ENCODE data around the gene PHLDB3.

PHLDB3 gene

DNA sequence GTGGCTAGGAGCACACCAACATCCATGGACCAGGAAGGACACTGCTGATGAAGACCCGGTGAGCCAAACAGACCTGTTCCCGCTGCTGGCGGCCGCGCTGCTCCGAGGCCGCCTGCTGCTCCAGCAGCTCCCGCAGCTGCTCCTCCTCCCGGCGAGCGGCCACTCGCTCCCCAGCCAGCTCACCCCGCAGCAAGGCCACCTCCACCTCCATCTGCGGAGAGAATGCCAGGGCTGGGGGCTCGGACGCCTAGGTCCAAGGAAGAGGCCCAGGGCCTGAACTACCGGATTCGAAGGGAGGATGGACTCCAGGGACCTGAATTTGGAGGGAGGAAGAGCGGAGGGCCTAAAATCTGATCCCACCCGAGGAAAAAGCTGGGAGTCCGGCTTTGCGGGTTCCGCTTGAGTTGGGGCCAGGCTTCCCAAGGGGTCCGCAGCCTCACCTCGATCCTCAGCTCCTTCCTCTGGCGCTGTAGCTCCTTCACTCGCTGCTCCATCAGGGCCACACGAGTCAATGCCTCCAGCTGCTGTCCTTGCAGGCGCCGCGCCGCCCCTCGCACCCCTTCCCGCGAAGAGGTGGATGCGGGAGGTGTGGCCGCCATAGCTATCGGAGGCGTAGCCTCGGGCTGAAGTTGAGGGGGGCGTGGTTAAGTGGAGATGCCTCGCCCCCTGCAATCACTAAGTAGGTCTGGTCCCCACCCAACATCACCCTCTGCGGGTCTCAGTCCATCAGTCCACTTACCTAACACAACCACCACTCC lies 2.7 kb downstream of the PHLDB3 start:
- in situ Hi-C loops (cut with HindIII; ENCODE audit: low sequenced_read_pairs): no loop called here

DNA sequence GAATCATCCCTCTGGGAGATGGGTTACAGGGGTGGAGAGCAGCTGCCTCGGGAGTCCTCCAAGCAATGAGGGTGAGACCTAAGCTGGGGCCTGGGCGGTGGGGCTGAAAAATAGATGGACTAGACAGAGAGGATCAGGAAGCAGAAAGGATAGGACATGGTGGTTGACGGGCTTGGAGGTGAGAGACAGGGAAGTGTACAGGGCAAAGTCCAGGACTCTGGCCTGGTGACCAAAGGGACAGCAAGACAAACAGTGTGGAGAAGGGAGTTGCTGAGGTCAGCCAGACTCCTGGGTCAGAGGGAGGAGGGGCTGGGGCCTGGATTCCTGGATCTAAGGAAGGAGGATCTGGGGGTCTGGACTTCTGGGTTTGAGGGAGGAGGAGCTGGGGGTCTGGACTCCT lies 5.5 kb downstream of the PHLDB3 start:
- in situ Hi-C loops (cut with HindIII; ENCODE audit: low sequenced_read_pairs): no loop called here

DNA sequence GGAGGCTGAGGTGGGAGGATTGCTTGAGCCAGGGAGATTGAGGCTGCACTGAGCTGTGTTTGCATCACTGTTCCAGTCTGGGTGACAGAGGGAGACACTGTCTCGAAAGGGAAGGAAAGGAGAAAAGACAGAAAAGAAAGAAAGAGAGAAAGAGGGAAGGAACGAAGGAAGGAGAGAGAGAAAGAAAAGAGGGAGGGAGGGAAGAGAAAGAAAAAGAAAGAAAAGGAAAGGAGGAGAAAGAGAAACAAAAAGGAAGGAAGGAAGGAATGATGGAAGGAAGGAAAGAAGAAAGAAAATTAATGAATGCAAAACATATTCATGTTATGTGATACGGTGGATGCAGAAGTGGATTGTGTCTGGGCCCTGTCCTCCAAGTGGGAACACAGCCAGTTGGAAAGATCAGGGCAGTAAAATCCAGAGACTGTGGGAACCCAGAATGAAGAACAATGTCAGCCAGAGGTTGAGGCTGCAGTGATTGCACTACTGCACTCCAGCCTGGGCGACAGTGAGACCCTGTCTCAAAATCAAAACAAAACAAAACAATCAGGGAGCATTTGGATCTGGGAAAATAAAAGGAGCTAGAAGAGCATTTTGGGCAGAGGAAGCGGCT lies 6.2 kb downstream of the PHLDB3 start:
- in situ Hi-C loops (cut with HindIII; ENCODE audit: low sequenced_read_pairs): no loop called here

DNA sequence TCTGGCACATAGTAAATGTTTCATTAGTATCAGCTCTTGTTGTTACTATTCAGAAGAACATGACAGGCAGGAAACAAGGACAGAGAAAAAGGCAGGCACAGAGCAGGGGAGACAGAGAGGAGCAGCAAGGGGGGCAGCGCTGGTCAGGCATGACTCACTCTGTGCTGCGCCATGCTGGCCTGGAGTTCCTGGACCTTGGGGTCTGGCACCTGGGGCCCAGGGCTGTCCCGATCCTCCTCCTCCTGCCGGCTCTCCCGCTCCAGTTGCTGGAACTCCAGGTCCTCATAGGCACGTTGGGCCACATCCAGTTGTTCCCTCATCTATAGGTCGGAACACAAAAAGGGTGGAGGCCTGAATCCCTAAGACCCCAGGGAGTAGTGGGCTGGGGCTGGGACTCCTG lies 7.6 kb downstream of the PHLDB3 start:
- in situ Hi-C loops (cut with HindIII; ENCODE audit: low sequenced_read_pairs): no loop called here

DNA sequence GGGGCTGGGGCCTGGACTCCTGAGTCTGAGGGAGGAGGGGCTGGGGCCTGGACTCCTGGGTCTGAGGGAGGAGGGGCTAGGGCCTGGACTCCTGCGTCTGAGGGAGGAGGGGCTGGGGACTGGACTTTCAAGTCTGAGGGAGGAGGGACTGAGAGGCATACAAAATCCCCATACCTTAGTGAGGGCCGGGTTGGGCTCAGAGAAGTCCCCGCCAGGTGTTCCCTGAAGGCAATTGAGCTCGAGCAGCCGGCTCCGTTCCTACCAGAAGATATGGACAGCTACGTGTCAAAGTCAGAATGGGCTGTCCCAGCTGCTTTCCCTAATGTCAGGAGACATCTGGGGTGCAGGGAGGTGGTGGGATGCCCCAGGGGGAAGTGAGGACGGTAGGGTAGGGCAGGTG lies 9.5 kb downstream of the PHLDB3 start:
- in situ Hi-C loops (cut with HindIII; ENCODE audit: low sequenced_read_pairs): no loop called here

DNA sequence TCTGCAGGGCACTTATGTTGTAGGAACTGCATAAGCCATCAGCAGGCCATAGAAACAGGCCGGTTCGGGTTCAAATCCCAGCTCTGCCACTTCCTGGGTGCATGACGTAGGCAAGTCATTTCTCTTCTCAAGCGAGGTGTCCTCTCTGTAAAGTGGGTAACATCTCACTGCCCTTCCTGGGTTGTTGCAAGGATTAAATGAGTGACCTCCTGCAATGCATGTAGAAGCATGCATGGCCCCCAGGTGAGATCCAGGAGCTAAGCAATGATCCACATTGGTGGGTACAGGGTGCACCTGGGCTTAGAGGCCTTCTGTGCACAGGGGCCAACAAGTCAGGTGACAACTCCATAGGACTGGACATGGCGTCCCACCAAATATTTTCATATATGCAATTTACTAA lies 13.8 kb downstream of the PHLDB3 start:
- in situ Hi-C loops (cut with HindIII; ENCODE audit: low sequenced_read_pairs): no loop called here

DNA sequence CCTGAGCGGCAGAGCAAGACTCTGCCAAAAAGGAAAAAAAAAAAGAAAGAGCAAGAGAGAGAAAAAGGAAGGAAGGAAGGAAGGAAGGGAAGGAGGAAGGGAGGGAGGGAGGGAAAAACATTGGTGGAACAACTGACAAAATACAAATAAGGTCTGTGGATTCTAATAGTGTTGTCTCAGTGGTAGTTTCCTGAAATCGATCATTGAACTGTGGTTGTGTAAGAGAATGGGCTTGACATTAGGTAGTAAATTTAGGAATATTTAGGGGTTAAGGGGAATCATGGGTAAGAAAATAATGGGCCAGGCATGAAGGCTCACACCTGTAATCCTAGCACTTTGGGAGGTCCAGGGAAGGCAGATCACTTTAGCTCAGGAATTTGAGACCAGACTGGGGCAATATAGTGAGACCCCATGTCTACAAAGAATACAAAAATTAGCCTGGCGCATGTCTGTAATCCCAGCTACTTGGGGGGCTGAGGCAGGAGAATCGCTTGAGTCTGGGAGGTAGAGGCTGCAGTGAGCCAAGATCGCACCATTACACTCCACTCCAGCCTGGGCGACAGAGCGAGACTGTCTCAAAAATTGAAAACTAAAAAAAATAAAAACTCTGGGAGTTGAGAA lies 14.5 kb downstream of the PHLDB3 start:
- in situ Hi-C loops (cut with HindIII; ENCODE audit: low sequenced_read_pairs): no loop called here

DNA sequence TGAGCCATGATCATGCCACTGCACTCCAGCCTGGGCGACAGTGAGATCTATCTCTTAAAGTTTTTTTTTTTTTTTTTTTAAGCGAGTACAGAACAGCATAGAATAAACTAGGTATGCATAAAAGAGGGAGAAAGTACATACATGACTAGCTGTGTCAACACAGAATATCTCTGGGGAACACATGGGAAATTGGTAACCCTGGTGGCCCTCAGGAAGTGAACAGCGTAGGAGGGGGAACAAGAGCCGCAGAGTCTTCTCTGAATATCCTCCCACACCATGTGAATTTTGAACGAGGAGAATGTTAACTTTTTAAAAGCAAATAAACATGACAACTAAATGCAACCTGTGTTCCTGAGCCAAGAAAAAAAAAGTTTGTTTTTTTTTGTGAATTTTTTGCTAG lies 15.2 kb downstream of the PHLDB3 start:
- in situ Hi-C loops (cut with HindIII; ENCODE audit: low sequenced_read_pairs): no loop called here

DNA sequence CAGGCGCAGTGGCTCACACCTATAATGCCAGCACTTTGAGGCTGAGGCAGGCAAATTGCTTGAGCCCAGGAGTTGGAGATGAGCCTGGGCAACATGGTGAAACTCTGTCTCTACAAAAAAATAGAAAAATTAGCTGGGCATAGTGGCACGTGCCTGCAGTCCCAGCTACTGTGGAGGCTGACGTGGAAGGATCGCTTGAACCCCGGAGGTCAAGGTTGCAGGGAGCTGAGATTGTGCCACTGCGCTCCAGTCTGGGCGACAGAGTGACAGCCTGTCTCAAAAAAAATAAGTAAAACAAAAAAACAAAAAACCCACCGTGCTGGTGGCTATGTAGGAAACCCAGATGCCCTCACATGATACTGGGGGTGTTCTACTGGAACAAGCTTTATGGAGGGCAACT lies 16.4 kb downstream of the PHLDB3 start:
- in situ Hi-C loops (cut with HindIII; ENCODE audit: low sequenced_read_pairs): no loop called here

DNA sequence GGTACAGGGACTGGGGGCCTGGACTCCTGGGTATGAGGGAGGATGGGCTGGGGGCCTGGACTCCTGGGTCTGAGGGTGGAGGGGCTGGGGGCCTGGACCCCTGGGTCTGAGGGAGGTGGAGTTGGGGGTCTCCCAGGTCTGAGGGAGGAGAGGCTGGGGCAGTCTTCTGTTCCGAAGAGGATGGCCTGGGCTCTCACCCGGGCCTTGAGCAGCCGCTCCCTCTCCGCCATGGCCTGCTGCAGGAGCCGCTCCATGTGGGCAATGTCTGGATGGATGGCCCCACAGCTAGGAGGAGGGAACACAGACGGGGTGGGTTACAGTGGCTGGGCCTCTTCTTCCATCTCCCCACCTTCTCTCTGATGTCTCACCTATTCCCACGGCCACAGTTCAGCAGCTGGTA lies 18.1 kb downstream of the PHLDB3 start:
- in situ Hi-C loops (cut with HindIII; ENCODE audit: low sequenced_read_pairs): no loop called here

DNA sequence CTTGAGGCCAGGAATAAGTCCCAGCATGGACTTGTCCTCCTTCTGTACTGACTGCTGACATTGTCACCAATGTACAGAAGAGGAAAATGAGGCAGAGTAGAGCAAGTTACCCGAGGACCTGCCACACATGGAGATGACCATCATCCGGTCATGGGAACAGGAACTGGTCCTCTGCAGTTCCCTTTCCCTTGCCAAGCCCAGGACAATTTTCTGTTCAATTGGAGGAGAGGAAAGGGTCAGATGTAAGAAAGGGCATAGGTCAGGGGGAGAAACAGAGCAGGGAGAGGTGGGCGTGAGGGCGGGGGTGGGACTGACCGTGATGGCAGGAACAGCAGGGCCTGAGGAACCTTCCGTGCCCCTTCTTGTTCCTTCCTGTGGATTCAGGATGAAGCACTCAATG lies 18.6 kb downstream of the PHLDB3 start:
- in situ Hi-C loops (cut with HindIII; ENCODE audit: low sequenced_read_pairs): no loop called here

DNA sequence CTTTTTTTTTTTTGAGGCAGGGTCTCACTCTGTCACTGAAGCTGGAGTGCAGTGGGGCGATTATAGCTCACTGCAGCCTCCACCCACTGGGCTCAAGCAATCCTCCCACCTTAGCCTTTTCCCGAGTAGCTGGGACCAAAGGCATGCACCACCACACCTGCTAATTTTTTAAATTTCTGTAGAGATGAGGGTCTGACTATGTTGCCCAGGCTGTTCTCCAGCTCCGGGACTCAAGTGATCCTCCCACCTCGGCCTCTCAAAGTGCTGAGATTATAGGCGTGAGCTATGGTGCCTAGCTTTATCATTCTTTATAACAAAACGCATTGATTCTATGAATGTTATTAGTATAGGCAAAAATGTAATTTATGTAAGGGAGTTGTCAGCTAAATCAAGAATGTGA lies 21.3 kb downstream of the PHLDB3 start:
- in situ Hi-C loops (cut with HindIII; ENCODE audit: low sequenced_read_pairs): no loop called here

DNA sequence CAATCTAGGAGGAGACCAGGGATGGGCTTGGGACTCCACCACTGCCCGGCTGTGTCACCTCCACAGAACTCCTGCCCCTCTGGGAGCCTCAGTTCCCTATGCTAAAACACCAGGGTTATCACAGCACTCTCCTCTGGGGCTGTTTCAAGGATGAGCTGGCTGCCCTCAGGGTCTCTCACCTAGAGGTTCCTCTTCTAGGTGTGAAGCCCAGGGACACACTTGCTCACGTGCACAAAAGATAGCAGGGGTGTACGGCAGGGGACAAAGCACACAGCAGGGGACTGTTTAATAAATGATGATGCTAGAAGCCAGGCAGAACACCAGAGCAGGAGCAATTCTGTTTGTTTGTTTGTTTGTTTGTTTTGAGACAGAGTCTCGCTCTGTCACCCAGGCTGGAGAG lies 22.4 kb downstream of the PHLDB3 start:
- in situ Hi-C loops (cut with HindIII; ENCODE audit: low sequenced_read_pairs): no loop called here

DNA sequence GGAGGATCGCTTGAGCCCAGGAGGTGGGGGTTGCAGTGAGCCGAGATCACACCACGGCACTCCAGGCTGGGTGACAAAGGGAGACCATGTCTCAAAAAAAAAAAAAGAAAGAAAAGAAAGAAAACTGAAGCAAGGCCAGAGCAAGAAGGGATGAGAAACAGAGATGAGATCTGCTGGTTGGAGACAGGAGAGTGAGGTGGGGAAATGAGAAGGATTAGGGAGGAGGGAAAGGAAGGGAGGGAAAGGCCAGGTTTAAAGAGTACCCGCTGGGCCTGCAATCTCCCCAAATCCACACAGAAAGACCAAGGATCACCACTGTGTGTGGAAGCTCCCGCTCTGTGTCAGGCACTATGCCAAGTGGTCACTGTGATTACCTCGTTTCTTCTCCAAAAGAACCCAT lies 22.8 kb downstream of the PHLDB3 start:
- in situ Hi-C loops (cut with HindIII; ENCODE audit: low sequenced_read_pairs): no loop called here

DNA sequence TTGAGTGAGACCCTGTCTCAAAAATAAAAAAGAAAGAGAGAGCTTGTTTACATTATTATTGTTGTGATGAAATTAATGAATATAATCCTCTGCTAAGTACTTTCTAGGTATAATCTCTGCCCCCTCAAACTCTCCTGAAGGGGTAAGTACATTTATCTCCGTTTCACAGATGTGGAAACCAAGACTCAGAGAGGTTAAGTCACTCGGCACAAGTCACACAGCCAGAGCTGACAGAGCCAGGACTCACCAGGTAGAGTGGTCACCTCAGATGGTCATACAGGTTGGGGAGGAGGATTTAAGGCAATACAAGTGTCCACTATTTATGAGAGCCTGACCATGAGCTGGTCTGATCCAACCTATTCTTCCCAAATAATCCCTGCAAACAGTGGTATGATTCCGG lies 24.0 kb downstream of the PHLDB3 start:
- in situ Hi-C loops (cut with HindIII; ENCODE audit: low sequenced_read_pairs): no loop called here

DNA sequence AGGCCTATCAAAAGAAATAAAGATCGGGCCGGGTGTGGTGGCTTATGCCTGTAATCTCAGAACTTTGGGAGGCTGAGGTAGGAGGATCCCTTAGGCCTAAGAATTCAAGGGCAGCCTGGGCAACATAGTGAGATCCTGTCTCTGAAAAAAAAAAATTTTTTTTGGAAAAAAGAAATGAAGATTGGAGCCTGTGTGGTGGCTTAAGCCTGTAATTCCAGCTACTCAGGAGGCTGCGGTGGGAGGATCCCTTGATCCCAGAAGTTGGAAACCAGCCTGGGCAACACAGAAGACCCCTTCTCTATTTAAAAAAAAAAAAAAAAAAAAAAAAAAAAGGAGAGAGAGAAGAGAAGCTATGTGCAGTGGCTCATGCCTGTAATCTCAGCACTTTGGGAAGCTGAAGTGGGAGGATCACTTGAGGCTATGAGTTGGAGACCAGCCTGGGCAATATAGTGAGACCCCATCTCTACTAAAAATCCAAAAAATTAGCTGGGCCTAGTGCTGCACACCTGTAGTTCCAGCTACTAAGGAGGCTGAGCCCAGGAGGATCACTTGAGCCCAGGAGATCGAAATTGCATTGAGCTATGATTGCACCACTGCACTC lies 24.5 kb downstream of the PHLDB3 start:
- in situ Hi-C loops (cut with HindIII; ENCODE audit: low sequenced_read_pairs): no loop called here

DNA sequence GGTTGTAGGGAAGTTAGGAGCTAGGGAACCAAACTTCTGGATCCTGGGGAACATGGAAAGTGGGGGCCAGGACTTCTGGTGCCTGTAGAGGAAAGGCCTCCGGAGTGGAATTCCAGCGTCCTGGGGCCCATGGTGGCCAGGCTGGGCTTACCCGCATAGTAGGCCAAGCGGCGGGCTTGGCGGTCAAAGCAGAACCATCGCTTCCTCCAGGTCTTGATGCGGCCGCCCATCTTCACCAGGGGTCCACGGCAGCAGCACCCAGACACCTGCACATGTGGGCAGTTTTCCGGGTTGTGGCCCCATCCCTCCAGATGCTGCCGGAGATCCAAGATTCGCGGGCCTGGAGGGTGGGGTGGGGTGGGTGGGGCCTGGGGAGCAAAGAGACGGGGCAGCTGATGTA lies 25.3 kb downstream of the PHLDB3 start:
- in situ Hi-C loops (cut with HindIII; ENCODE audit: low sequenced_read_pairs): no loop called here

DNA sequence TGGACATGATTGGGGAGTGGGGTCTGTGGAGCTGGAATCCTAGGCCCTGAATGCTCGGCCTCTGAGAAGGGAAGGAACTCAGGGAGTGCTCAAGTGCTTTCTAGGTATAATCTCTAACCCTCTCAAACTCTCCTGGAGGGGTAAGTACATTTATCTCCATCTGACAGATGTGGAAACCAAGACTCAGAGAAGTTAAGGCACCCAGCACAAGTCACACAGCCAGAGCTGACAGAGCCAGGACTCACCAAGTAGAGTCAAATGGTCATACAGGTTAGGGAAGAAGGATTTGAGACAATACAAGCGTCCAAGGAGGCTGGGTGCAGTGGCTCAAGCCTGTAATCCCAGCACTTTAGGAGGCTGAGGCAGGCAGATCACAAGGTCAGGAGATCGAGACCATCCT lies 26.2 kb downstream of the PHLDB3 start:
- in situ Hi-C loops (cut with HindIII; ENCODE audit: low sequenced_read_pairs): no loop called here

DNA sequence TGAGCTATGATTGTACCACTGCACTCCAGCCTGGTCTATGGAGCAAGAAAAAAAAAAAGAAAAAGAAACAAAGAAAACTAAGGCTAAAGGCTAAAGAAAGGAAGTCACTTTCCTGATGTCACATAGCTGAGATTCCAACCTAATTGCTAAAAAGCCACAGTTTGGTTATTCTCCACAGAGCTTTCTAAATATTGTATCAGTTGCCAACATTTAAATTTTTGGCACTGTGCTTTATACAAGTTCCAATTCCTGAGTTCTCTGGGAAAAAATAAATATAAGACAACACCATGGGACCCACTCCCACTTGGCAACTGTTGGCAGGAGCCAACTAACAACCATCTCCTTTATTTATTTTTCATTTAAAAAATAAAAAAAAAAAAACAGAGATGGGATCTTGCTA lies 27.9 kb downstream of the PHLDB3 start:
- in situ Hi-C loops (cut with HindIII; ENCODE audit: low sequenced_read_pairs): no loop called here

DNA sequence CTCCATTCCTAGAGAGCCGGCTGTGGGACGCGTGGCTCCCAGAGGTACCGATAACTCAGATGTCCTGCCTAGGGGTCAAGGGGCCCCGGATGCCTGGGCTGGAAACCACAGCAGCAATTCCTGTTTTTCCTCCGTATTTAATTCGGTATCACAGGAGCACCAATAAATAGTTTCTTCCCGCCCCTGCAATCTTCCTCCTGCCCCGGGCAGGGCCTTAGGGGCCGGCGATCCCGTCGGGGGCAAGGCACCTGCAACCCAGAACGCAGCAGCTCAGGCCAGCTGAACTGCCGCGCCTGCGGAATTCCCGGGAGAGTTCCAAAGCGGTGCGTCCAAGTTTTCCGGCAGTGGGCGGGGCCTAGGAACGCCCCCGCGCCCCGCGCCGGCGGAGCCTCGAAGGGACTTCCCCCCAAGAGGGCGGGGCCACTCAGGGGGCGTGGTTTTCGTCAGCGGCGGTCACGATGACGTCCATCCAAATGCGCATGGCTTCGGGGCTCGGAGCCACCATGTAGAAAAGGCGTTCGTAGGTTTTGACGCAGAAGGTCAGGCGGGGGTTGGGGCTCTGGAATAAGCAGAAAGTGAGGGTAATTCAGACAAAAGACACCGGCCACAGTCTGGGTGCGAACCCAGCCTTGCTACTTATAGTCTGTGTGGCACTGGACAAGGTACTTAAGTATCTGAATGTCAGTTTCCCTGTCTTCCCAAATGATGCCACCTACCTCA lies 29.4 kb downstream of the PHLDB3 start:
- in situ Hi-C loops (cut with HindIII; ENCODE audit: low sequenced_read_pairs): no loop called here

DNA sequence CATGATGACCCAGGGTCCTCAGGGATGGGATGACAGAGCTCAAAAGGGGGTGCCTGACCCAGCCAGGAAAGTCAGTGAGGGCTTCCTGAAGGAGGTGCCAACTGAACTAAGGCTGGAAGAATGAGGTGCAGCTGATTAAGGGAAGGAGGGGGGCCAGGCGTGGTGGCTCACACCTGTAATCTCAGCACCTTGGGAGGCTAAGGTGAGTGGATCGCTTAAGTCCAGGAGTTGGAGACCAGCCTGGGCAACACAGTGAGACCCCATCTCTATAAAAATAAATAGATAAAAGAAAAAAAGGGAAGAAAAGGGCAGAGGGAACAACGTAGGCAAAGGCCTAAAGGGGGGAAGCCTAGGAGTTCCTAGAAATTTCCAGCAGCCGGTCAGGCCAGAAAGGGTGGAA lies 30.1 kb downstream of the PHLDB3 start:
- in situ Hi-C loops (cut with HindIII; ENCODE audit: low sequenced_read_pairs): no loop called here
